ENCODE data around the gene MPO. TPM values are rescaled to one million over a fixed set of nuclear protein-coding genes. Genes with fewer than 3 reads are reported as not detected.

The MPO gene
- total RNA-seq, 1 experiment from 2014 or later: not detected

- H3K4me3 ChIP-seq (ENCODE audit: low read length): no peak overlapping the region
Observed at GRCh38 chr17:58309918-58310259, 29.2 kb upstream of the MPO start.

GRCh38 chr17:58308985-58309917 lies 28.5 kb upstream of the MPO start:
- no peak overlapping the region for H3K9ac ChIP-seq (ENCODE audit: low read length)
- H3K4me3 ChIP-seq (ENCODE audit: low read length): no peak overlapping the region
- no peaks in the 10 kb centered on the region for H3K4me1 ChIP-seq (ENCODE audit: low read length)
- no peaks in the 10 kb centered on the region for H3K9me2 ChIP-seq (replicated peaks; ENCODE audit: insufficient read depth, low read length)
- H3K79me2 ChIP-seq (ENCODE audit: low read length): no peaks in the 10 kb centered on the region
- H3K9me3 ChIP-seq (ENCODE audit: low read length): no peaks in the 10 kb centered on the region
- no peak overlapping the region for H3K4me2 ChIP-seq (ENCODE audit: low read depth, low read length, poor library complexity, severe bottlenecking)
- no peaks in the 10 kb centered on the region for H4K20me1 ChIP-seq (ENCODE audit: insufficient read depth, low read depth, low read length)
- no peaks in the 10 kb centered on the region; the same call in 1 of the 2 replicates for H3K36me3 ChIP-seq (ENCODE audit: insufficient read depth, low read length)
- no peak overlapping the region for H3K27ac ChIP-seq (ENCODE audit: low read length)
- no peak for DNase-seq
- H3K27me3 ChIP-seq (ENCODE audit: low read length): no peaks in the 10 kb centered on the region
- no peak overlapping the region for H2AFZ ChIP-seq (ENCODE audit: low read length)

More at GRCh38 chr17:58309918-58310259, 29.2 kb upstream of the MPO start:
- Histone ChIP-seq H3K27me3 (ENCODE audit: low read length) (no peaks in the 10 kb centered on the region), H3K79me2 (ENCODE audit: low read length) (no peaks in the 10 kb centered on the region), H3K9ac (ENCODE audit: low read length) (no peak overlapping the region), H3K9me2 (replicated peaks; ENCODE audit: insufficient read depth, low read length) (no peaks in the 10 kb centered on the region), H4K20me1 (ENCODE audit: insufficient read depth, low read depth, low read length) (no peaks in the 10 kb centered on the region), H3K4me1 (ENCODE audit: low read length) (no peaks in the 10 kb centered on the region), H3K27ac (ENCODE audit: low read length) (no peak overlapping the region), H3K4me2 (ENCODE audit: low read depth, low read length, poor library complexity, severe bottlenecking) (no peak overlapping the region), H3K36me3 (ENCODE audit: insufficient read depth, low read length) (no peaks in the 10 kb centered on the region; the same call in 1 of the 2 replicates), H3K9me3 (ENCODE audit: low read length) (no peaks in the 10 kb centered on the region), H2AFZ (ENCODE audit: low read length) (no peak overlapping the region)
- no peak for DNase-seq

GRCh38 chr17:58308173-58308984 lies 27.6 kb upstream of the MPO start:
- no peaks in the 10 kb centered on the region for H3K9me3 ChIP-seq (ENCODE audit: low read length)
- H3K79me2 ChIP-seq (ENCODE audit: low read length): no peaks in the 10 kb centered on the region
- H3K9ac ChIP-seq (ENCODE audit: low read length): no peak overlapping the region
- H2AFZ ChIP-seq (ENCODE audit: low read length): no peak overlapping the region
- no peaks in the 10 kb centered on the region for H3K36me3 ChIP-seq (ENCODE audit: insufficient read depth, low read length)
- H3K27ac ChIP-seq (ENCODE audit: low read length): no peak overlapping the region
- no peaks in the 10 kb centered on the region for H4K20me1 ChIP-seq (ENCODE audit: insufficient read depth, low read depth, low read length)
- H3K27me3 ChIP-seq (ENCODE audit: low read length): no peaks in the 10 kb centered on the region
- H3K4me1 ChIP-seq (ENCODE audit: low read length): peaks cover 4% of the 10 kb centered on the region; the same call in 1 of the 2 replicates
- no peak overlapping the region for H3K4me2 ChIP-seq (ENCODE audit: low read depth, low read length, poor library complexity, severe bottlenecking)
- DNase-seq: no peak
- no peak overlapping the region for H3K4me3 ChIP-seq (ENCODE audit: low read length)
- no peaks in the 10 kb centered on the region for H3K9me2 ChIP-seq (replicated peaks; ENCODE audit: insufficient read depth, low read length)

GRCh38 chr17:58307468-58308172 lies 26.9 kb upstream of the MPO start:
- Histone ChIP-seq H3K27ac (ENCODE audit: low read length) (no peak overlapping the region), H3K27me3 (ENCODE audit: low read length) (no peaks in the 10 kb centered on the region), H3K36me3 (ENCODE audit: insufficient read depth, low read length) (0 out of 2 replicates have a peak, but pooled peaks cover 1% of the 10 kb centered on the region), H3K9ac (ENCODE audit: low read length) (no peak overlapping the region), H2AFZ (ENCODE audit: low read length) (no peak overlapping the region), H3K9me2 (replicated peaks; ENCODE audit: insufficient read depth, low read length) (no peaks in the 10 kb centered on the region), H3K4me3 (ENCODE audit: low read length) (no peak overlapping the region), H3K4me1 (ENCODE audit: low read length) (peaks cover 6% of the 10 kb centered on the region), H3K4me2 (ENCODE audit: low read depth, low read length, poor library complexity, severe bottlenecking) (no peak overlapping the region), H4K20me1 (ENCODE audit: insufficient read depth, low read depth, low read length) (no peaks in the 10 kb centered on the region; the same call in 1 of the 2 replicates), H3K9me3 (ENCODE audit: low read length) (no peaks in the 10 kb centered on the region), H3K79me2 (ENCODE audit: low read length) (no peaks in the 10 kb centered on the region)
- DNase-seq: no peak

- H3K4me2 ChIP-seq (ENCODE audit: low read depth, low read length, poor library complexity, severe bottlenecking): no peak overlapping the region
- H3K4me1 ChIP-seq (ENCODE audit: low read length): peaks cover 7% of the 10 kb centered on the region
- H4K20me1 ChIP-seq (ENCODE audit: insufficient read depth, low read depth, low read length): no peaks in the 10 kb centered on the region; the same call in 1 of the 2 replicates
- no peak overlapping the region for H2AFZ ChIP-seq (ENCODE audit: low read length)
- no peaks in the 10 kb centered on the region for H3K9me2 ChIP-seq (replicated peaks; ENCODE audit: insufficient read depth, low read length)
- no peaks in the 10 kb centered on the region for H3K9me3 ChIP-seq (ENCODE audit: low read length)
- no peaks in the 10 kb centered on the region for H3K27me3 ChIP-seq (ENCODE audit: low read length)
- H3K9ac ChIP-seq (ENCODE audit: low read length): no peak overlapping the region
- H3K79me2 ChIP-seq (ENCODE audit: low read length): no peaks in the 10 kb centered on the region
- H3K27ac ChIP-seq (ENCODE audit: low read length): no peak overlapping the region
- DNase-seq: no peak
- 0 out of 2 replicates have a peak, but pooled peaks cover 6% of the 10 kb centered on the region for H3K36me3 ChIP-seq (ENCODE audit: insufficient read depth, low read length)
- H3K4me3 ChIP-seq (ENCODE audit: low read length): no peak overlapping the region
Observed at GRCh38 chr17:58306131-58306951, 25.6 kb upstream of the MPO start.

GRCh38 chr17:58305626-58306025 lies 24.9 kb upstream of the MPO start:
- Histone ChIP-seq H3K79me2 (ENCODE audit: low read length) (no peaks in the 10 kb centered on the region), H3K9me3 (ENCODE audit: low read length) (no peaks in the 10 kb centered on the region)

GRCh38 chr17:58304750-58305486 lies 24.2 kb upstream of the MPO start:
- 0 out of 2 replicates have a peak, but pooled peaks cover 6% of the 10 kb centered on the region for H3K36me3 ChIP-seq (ENCODE audit: insufficient read depth, low read length)
- no peak for DNase-seq
- no peak overlapping the region for H3K27ac ChIP-seq (ENCODE audit: low read length)
- H3K9me3 ChIP-seq (ENCODE audit: low read length): no peaks in the 10 kb centered on the region
- H3K4me3 ChIP-seq (ENCODE audit: low read length): no peak overlapping the region
- H3K4me2 ChIP-seq (ENCODE audit: low read depth, low read length, poor library complexity, severe bottlenecking): no peak overlapping the region
- peaks cover 7% of the 10 kb centered on the region for H3K4me1 ChIP-seq (ENCODE audit: low read length)
- no peaks in the 10 kb centered on the region for H3K27me3 ChIP-seq (ENCODE audit: low read length)
- H3K79me2 ChIP-seq (ENCODE audit: low read length): no peaks in the 10 kb centered on the region
- no peaks in the 10 kb centered on the region; the same call in 1 of the 2 replicates for H4K20me1 ChIP-seq (ENCODE audit: insufficient read depth, low read depth, low read length)
- H3K9me2 ChIP-seq (replicated peaks; ENCODE audit: insufficient read depth, low read length): no peaks in the 10 kb centered on the region
- no peak overlapping the region for H3K9ac ChIP-seq (ENCODE audit: low read length)
- H2AFZ ChIP-seq (ENCODE audit: low read length): no peak overlapping the region

More at GRCh38 chr17:58305626-58306025, 24.9 kb upstream of the MPO start:
- Histone ChIP-seq H2AFZ (ENCODE audit: low read length) (no peak overlapping the region), H3K4me3 (ENCODE audit: low read length) (no peak overlapping the region), H3K4me1 (ENCODE audit: low read length) (peaks cover 7% of the 10 kb centered on the region), H4K20me1 (ENCODE audit: insufficient read depth, low read depth, low read length) (no peaks in the 10 kb centered on the region; the same call in 1 of the 2 replicates), H3K36me3 (ENCODE audit: insufficient read depth, low read length) (0 out of 2 replicates have a peak, but pooled peaks cover 6% of the 10 kb centered on the region), H3K27ac (ENCODE audit: low read length) (no peak overlapping the region), H3K27me3 (ENCODE audit: low read length) (no peaks in the 10 kb centered on the region), H3K9me2 (replicated peaks; ENCODE audit: insufficient read depth, low read length) (no peaks in the 10 kb centered on the region), H3K9ac (ENCODE audit: low read length) (no peak overlapping the region), H3K4me2 (ENCODE audit: low read depth, low read length, poor library complexity, severe bottlenecking) (no peak overlapping the region)
- no peak for DNase-seq
